Activated CD4-positive, CD25-positive, alpha-beta regulatory T cell treated with anti-CD3 and anti-CD28 coated beads, Interleukin-2, amount 50 U/mL, for 72 hours (primary cell): Measurements from ENCODE around the gene VPS26B.
"Not testable (repeated sequence)": the region's sequence is repeated elsewhere in the genome, so short reads cannot be mapped to it uniquely, and the experiment has no call there.

Source experiments
- DNase-seq: peaks from one replicate; pipeline ENCODE4 v3.0.0; 2021

The VPS26B gene

DNA sequence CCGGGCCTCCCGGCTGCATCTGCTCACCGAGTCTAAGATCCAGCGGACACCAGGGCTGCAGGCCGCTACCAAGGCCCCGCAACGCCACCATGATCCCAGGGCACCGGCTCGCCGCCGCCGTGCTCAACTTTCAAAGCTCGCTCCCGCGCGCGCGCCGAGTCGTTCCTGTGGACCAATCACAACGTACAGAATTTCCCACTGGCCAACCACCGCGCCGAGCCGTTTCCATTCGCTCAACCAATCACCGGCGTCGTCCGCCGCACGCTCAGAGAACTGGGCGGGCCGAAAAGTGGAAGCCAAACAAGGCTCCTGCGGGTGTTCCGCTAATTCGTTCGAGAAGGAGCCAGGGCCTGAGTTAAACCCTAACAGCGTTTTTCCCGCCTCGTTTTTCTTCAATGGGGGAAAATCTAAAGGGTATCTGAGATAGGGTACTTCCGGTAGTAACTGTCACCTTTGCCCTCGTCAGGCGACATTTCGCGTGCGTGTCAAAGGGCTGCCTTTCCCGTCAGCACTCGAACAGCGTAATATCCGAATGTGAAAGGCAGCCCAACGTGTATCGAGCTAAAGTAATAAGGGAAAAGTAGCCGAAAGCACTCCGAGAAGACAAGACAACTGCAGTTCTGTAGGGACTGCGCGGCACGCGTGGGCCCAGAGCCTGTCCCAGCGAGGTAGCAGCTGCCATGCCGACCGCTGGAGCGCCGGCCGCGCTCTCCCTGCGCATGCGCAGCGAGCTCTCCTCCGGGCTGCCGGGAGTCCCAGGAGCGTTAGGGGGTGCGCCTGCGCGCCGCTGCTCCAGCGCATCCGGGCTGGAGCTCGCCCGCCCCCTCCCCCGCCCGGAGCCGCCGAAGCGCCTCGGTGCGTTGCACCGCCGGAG is at the start of gene VPS26B, which contains the start of gene NCAPD3:
Gene VPS26B, plus strand, starts transcription at position 836 of the 874 bp plus-strand sequence. CDS start 452 bp downstream, outside the sequence.
Gene NCAPD3, minus strand, starts transcription at position 132 of the 874 bp plus-strand sequence. Its CDS starts 41 bp downstream, at position 91.
- peak; percentile 94 for DNase-seq

DNA sequence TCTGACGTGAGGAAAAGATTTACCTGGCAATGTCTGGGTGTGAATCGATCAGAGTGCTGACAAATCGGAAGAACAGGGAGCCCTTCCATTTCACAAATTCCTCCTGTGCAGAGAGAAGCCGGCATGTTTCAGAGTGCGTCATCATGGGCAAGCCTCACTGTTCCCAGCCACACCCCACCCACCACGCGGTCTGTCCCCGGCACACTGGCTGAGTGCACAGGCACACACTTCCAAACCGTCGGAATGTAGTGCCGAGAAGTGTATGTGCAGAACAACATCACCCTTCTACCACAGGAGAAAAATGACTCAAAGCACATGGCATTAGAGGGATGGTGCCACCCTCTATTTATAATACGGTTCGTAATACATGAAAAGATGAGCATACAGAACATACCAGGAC is 48.2 kb upstream of the VPS26B start:
- no peak for DNase-seq

DNA sequence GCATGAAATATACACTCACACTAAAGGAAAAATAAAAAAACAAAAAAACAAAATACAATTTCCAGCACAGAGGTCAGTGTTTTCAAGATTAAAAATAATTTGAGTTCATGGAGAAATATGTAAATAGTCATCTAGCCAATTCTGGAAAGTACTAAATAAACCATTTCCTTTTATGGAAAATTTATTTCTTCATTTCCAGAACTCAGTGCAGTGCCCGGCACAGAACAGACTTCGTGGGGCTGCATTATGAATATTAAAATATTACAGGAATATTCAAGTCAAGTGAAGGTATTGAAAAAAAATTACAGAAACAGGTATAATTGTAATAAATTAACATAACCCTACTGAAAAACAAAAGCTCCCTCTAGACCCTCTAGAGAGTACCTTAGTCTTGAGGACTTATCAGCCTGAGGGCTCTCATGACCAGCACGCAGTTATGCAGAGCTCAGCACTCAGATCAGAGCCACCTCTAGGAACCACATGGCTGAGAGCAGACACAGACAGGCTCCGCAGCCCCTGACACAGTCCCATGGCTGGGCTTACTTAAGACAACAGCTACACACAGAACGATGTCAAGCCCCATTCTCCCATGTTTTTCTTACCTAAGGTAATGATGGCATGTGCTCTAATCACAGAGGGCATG is 46.3 kb upstream of the VPS26B start:
- no peak for DNase-seq

DNA sequence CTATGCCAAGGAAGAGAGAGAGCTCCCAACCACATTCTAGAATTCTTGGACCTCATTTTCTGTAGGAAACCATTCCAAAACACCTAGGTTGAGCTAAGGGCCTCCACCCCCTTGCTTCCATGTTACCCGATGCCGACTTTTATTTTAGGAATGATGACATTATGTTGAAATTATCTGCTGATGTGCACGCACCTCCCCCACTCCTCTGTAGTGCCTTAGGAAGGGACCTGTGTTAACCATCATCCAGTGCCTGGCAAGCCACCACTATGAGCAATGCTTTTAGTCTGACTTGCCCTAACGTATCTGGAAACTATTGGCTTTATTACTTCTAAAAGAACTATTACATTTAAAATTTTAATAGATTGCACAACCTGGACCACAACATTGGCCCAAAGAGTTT is 42.8 kb upstream of the VPS26B start:
- DNase-seq = no peak

DNA sequence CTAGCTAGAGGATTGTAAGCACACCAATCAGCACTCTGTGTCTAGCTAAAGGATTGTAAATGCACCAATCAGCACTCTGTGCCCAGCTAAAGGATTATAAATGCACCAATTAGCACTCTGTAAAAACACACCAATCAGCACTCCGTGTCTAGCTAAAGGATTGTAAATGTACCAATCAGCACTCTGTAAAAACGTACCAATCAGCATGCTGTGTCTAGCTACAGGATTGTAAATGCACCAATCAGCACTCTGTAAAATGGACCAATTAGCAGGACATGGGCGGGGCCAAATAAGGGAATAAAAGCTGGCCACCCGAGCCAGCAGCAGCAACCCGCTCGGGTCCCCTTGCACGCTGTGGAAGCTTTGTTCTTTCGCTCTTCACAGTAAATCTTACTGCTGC is 36.4 kb upstream of the VPS26B start:
- DNase-seq = not testable (repeated sequence)

DNA sequence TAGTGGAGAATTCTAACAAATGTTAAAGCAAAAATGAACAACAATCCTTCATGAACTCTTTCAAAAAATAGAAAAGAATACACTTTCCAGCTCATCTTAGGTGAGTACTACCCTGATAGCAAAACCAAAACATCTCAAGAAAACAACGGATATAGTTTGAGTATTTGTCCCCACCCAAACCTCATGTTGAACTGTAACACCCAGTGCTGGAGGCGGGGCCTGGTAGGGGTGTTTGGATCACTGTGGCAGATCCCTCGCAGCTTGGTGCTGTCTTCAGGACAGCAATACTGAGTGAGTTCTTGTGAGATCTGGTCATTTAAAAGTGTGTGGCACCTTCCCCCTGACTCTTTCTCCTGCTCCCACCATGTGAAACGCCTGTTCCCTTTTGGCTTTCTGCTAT is 27.7 kb upstream of the VPS26B start:
- no peak for DNase-seq

DNA sequence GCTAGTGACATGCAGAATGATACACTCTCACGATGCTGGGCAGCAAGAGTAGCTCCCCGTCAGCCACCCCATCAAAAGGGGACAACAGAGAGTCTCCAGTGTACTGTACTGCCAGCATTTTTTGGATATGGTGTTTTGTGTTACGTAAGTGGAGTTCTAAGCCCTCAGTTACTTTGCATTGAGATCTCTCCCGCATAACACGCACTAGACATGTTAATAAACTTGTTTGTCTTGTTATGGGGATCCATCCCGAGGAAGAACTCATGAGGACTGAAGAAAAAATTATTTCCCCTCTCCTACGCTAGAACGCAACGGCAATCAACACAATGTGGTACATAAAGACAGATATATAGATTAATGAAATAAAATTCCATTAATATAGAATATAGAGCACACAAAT is 24.9 kb upstream of the VPS26B start:
- DNase-seq = no peak

DNA sequence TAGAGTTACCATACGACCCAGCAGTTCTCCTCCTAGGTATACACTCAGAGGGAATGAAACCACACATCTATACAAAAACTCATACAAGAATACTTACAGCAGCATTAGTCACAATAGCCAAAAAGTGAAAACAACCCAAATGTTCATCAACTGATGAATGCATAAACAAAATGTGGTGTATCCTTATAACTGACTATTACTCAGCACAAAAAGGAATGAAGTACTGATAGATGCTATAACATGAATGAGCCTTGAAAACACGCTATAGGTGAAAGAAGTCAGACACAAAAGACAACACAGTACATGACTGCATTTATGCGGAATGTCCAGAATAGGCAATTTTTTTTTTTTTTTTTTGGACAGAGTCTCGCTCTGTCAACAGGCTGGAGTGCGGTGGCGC is 23.8 kb upstream of the VPS26B start:
- no peak for DNase-seq

DNA sequence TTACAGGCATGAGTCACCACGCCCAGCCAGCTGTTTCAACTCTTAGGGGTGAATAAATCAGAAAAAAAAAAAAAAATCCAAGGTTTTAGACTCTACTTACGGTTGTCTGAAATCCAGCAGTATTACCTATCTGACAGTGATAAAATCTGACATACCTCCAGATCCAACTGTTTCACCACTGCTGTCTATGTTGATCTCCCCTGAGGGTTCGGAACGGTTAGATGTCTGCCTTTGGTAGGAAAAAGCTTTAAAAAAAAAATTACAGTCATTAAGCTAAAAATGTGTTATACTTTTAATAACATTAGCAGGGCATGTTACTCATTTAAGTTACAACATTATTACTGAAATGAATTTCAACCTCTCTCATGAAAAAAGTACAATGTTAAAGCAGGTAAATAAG is 21.8 kb upstream of the VPS26B start:
- no peak for DNase-seq

DNA sequence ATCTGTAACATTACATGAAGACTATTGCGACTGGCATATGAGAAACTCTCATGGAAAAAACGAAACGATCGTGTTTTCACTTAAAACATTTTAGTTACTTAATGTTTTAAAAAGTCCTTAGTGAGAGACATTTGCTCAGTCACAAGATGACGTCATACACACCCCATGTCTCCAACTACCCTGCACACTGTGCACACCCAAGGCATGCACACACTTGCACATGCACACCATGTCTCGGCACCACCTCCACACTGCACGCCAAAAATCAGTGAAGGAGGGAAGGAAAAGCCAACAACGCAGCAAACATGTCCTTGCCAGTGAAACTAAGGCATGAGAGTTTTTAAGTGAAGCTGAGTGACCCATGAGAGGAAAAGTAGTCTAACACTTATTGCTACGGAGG is 18.7 kb upstream of the VPS26B start:
- DNase-seq = no peak

DNA sequence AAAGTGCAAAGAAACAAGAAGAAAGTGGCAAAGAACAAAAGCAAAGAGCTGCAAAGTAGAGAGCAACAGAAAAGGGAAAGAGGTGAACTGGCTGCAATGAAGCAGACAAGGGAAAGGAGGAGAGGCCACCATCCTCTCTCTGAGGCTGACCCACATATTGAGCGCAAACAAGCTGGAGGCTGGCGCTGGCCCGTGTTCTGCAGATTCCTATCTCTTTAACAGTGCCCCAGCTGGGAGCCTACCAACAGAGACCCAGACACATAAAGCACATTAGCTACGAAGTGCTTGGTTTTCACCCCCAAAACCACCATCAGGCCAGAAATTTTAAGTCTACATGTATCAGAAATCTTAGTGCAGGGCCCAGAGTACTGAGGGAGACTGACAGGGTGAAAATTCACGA is 18.3 kb upstream of the VPS26B start:
- DNase-seq = no peak

DNA sequence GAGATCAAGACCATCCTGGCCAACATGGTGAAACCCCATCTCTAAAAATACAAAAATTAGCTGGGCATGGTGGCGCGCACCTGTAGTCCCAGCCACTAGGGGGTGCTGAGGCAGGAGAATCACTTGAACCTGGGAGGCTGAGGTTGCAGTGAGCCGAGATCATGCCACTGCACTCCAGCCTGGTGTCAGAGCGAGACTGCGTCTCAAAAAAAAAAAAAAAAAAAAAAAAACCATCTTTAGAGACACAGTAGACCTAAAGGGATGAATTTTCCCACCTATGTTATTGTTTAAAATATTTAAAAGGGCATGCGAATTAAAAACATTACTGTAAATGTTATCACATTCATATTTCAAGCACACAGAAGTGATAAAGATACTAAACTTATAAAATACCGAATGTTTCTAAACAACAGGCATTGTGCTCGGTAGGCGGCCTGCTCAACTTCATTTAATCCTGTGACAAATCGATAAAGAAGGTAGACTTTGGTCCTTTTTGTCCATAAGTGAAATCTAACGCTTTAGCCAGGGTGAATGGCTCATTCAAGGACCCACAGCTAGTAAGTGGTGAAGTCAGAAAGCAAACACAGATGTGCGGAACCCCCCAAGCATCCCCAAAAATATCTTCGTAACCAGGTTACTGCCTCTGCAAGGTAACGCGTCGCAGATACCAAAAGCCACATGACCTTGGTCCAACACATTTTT is 16.8 kb upstream of the VPS26B start:
- peak; percentile 67 for DNase-seq

DNA sequence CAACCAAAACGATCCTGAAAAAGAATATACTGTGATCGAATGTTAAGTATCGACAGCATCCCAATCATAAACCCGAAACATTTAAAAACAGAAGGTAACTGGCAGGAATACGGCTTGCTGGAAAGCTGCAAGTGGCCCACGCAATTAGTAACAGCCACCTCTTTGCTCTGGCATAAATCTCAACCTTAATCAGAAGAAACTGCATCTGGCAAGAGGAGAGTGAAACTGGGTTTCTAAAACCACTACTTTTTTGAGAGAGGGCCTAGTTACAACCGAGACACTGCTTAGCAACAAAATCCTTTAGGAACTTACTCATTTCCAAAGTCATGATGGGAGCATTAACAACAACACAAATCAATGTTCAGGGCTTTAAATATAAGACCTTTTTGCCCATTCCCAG is 8.6 kb upstream of the VPS26B start:
- DNase-seq = no peak

DNA sequence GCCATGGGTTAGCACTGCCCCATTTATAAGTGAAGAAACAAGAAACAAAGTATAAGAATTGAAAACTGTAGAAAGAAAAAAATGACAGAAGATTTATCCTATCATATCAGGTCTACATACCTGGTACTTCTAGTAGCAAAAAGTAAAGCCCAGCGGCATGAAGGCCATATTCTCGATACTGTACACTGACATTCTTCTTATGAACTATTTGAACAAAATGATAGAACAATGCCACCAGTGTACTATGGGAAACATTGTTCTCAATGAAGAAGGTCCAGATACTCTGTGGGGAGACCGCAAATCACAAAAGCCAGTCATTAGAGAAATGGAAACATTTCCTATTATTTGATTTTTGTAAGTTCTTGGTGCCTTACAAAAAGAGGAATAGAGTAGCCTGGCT is 7.7 kb upstream of the VPS26B start:
- no peak for DNase-seq

DNA sequence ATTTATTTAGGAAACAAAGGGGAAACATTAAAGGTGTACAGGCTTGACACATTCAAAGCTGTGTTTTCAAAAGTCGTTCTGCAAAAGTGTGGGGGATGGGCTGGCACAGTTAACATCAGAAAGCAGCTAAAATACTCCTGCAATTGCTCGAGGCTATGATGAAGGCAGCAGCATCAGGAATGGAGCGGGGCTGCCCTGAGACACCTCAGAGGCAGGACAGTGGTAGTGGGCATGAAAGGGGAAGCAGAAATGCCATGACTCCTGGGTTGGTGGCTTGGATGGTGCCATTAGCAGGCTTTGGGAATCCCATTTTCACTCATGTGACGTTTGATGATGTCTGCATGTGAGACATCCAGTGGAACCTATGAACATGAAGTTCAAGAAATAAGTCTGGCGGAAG is 1.4 kb upstream of the VPS26B start:
- DNase-seq = no peak

DNA sequence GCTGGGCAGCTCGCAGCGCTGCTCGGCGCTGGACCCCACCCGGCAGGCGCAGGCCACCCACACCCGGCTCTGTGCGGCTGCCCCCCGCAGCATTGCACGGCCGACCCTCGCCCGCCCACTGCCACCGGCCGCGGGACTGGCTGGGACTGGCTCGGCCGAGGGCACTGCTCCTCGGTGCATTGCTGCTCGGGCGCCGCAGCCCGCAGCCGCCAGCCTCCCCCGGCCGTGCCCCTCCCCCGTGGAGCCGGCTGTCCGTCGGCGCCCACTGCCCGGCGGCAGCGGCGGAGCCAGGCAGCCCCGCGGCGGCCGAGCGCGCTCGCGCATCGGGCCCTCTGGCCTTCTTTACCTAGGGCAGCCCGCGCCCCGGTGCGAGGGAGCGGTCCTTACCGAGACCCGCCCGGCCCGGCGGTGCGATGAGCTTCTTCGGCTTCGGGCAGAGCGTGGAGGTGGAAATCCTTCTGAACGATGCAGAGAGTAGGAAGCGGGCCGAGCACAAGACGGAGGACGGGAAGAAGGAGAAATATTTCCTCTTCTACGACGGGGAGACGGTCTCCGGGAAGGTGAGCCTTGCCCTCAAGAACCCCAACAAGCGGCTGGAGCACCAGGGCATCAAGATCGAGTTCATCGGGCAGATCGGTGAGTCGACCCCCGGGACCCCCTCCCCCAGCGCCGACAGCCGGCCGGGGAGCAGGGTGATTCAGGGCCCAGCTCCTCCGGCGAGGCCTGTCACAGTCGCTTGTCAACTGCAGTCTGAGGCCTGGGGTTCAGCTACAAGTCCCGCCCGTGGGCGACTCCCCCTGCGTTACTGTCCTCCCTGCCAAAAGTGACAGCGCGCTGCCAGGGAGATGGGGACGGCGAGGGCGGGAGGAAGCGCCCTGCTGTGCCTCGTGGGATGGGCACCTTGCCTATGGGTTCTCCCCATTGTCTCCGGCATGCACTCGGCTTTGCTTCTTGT is 516 bp downstream of the VPS26B start:
- DNase-seq = peak; percentile 62

DNA sequence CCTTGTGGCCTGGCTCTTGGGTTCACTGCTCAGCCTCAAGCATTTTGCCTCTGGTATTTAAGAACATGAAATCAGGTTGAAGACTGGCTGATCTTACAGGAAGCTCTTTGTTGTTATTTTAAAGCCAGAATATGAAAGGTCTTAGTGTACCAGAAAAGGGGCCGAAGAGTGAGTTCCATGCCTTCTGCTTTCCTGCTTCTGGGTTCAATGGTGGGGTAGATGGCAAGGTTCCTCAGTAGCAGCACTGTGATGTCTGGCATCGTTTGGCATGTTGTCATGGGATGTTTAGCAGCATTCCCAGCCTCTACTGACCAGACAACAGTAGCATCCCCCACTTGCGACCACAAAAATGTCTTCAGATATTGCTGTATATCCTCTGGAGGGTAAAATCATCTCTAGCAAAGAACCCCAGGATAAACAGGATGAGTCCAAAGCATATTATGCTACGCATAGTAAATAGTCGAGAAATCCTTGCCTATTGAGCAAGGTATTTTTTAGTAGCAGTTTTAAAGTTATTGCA is 2.4 kb downstream of the VPS26B start:
- no peak for DNase-seq

DNA sequence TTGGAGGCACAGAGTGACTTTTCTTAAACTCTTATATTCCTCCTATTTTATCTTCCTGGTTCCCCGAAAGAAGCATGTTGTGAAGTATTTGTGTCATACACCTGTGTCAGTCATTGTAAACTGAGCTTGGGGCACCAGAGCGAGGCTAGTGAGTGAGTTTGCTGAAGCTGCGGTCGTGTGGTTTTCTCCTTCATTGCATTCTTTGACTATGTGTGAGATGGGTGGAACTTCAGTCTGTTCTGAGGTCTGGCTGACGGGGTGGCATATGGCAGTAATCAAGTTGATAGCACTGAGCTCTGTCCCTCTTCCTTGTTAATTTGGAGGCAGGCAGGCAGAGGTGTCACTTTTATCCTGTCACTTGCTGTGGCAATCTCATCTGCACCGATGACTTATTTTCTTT is 4.2 kb downstream of the VPS26B start:
- DNase-seq = no peak

DNA sequence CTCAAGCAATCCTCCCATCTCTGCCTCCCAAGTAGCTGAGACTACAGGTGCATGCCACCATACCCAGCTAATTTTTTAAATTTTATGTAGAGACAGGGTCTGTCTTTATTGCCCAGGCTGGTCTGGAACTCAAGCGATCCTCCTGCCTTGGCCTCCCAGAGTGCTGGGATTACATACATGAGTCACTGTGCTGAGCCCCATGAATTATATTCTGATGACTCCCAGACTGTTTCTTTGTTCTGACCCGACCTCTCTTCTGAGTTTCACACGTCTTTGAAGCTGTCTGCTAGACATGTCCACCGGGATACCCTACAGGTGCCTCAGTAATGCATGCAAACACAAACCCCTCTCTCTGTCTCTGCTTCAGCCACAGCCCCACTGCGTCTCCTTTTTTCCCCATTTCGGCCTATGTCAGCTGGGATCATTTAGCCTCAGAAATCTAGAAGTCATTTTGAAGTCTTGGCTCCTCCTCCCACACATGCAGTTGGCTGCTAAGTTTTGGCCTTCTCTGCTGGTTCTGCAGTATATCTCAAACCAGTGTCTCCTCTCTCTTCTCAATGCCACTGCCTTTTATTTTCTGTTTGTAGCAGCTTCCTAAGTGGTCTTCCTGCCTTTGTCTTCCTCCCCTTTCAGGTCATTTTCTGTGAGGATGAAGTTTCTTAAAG is 4.8 kb downstream of the VPS26B start:
- DNase-seq = no peak

DNA sequence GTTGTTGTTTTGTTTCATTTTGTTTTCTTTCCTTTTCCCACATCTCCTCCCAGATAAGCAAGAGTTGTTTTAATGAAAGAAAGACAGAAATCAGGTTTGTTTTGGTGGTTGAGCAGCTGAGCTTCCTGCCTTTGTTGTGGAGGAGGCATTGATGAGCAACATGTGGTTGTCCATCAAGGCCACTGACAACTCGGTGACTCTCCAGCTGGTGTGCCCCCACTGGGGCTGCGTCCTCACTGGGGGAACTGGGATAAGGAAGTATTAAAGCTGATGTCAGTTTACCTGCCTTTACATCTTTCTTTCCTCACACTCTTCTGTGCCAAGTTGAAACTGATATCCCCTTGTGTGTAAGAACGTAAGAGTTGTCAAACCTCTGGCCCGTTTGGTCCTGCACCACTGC is 5.9 kb downstream of the VPS26B start:
- DNase-seq = no peak

DNA sequence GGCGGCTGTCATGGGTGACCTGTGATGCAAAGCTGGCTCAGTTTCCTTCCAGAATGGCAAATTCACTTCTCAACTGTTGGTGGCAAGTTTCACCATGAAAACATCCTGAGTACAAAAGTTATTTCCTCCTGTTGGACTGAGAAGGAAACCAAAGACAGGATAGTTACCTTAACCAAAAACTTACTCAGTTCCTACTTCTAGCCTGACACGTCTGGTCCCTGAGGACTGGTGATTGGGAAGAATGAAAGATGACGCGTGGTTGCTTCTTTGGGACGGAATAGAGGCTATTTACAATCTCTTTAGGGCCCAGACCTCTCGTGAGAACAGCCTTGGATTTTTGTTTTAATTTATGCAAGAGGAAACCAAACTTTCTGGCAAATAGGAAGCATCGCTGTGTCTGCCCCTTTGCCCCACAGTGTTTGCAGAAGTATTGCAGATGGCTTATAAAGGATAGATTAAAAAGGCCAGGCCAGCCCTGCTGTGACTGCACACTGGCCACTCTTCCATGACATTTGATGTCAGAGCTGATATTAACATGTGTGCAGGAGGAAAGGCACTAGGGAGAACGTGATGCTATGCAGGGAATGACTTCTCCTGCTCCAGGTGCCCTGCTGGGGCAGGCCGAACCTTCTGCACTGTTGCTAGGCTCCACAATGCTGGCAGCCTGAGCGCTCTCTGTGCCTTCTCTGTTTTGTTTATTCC is 7.6 kb downstream of the VPS26B start:
- DNase-seq = no peak
